HEK293 (cell line): Measurements from ENCODE around the gene TRAF3IP1.

Source experiments
- IKZF3 ChIP-seq: fragments of 450-650 bp; IDR thresholded peaks from 2 replicates; pipeline ENCODE4 v1.5.0; 2018; ENCODE audit warnings: missing biosample characterization, mild to moderate bottlenecking, missing genetic modification characterization, moderate library complexity
- PRDM1 ChIP-seq: fragments of 450-650 bp; formaldehyde crosslinking; IDR thresholded peaks from 2 replicates; pipeline ENCODE4; 2016; ENCODE audit warnings: missing biosample characterization, missing genetic modification characterization
- TF ChIP-seq, protein P1 (sequence below): fragments of 450-650 bp; formaldehyde crosslinking; IDR thresholded peaks from 2 replicates; pipeline ENCODE4 v1.5.1; 2016; ENCODE audit warnings: missing biosample characterization, missing genetic modification characterization

DNA sequence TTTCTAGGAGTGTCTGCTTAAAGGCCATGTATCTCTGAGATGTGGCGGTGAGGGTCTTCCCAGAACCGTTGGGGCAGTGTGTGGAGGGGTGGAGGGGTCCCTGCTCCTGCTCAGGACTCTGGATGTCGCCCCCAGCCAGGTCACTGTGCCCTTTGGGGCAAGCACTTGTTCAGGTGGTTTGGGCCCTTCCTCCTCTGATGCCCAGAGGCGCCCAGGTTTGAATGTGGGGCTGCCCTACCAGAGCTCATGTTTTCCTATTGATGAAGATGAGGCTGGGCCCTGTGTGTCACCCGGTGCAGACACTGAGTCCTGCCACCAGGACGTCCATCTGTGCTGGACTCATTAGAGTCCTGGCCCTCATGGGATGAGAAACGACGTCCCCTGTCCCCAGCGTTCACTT is 17.6 kb upstream of the TRAF3IP1 start:
- TF ChIP-seq IKZF3 (tag by site-specific recombination) (no peak), PRDM1 (no peak)
- TF ChIP-seq, protein P1, sequence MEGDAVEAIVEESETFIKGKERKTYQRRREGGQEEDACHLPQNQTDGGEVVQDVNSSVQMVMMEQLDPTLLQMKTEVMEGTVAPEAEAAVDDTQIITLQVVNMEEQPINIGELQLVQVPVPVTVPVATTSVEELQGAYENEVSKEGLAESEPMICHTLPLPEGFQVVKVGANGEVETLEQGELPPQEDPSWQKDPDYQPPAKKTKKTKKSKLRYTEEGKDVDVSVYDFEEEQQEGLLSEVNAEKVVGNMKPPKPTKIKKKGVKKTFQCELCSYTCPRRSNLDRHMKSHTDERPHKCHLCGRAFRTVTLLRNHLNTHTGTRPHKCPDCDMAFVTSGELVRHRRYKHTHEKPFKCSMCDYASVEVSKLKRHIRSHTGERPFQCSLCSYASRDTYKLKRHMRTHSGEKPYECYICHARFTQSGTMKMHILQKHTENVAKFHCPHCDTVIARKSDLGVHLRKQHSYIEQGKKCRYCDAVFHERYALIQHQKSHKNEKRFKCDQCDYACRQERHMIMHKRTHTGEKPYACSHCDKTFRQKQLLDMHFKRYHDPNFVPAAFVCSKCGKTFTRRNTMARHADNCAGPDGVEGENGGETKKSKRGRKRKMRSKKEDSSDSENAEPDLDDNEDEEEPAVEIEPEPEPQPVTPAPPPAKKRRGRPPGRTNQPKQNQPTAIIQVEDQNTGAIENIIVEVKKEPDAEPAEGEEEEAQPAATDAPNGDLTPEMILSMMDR (tag by site-specific recombination), result no peak
